Adipocyte (in vitro differentiated cells): Measurements from ENCODE around the gene HPGD.
"Not testable (repeated sequence)": the region's sequence is repeated elsewhere in the genome, so short reads cannot be mapped to it uniquely, and the experiment has no call there.

Experiments used
- DNase-seq: peaks from one replicate; pipeline ENCODE4 v3.0.0-alpha.2; 2015; ENCODE audit warnings: low read depth
- H3K27me3 ChIP-seq: replicated peaks from 2 replicates; pipeline ENCODE4 v1.7.0; 2013; ENCODE audit warnings: mild to moderate bottlenecking, low read length, moderate library complexity; ENCODE audit not compliant: control insufficient read depth, insufficient read depth
- H3K36me3 ChIP-seq: 2 replicates; pipeline ENCODE4 v1.7.0; 2013; ENCODE audit warnings: low read length, mild to moderate bottlenecking, moderate library complexity; ENCODE audit not compliant: control insufficient read depth, insufficient read depth, severe bottlenecking
- H3K4me1 ChIP-seq: 2 replicates; pipeline ENCODE4 v1.7.0; 2013; ENCODE audit warnings: mild to moderate bottlenecking, low read length, moderate library complexity; ENCODE audit not compliant: control insufficient read depth, insufficient read depth
- H3K4me3 ChIP-seq: 2 replicates; pipeline ENCODE4 v1.7.0; 2013; ENCODE audit warnings: mild to moderate bottlenecking, low read length, moderate library complexity
- H3K9ac ChIP-seq: 2 replicates; pipeline ENCODE4 v1.7.0; 2013; ENCODE audit warnings: mild to moderate bottlenecking, low read length, moderate library complexity
- H3K9me3 ChIP-seq: 2 replicates; pipeline ENCODE4 v1.7.0; 2013; ENCODE audit warnings: mild to moderate bottlenecking, low read length, moderate library complexity; ENCODE audit not compliant: control insufficient read depth

Gene HPGD

DNA sequence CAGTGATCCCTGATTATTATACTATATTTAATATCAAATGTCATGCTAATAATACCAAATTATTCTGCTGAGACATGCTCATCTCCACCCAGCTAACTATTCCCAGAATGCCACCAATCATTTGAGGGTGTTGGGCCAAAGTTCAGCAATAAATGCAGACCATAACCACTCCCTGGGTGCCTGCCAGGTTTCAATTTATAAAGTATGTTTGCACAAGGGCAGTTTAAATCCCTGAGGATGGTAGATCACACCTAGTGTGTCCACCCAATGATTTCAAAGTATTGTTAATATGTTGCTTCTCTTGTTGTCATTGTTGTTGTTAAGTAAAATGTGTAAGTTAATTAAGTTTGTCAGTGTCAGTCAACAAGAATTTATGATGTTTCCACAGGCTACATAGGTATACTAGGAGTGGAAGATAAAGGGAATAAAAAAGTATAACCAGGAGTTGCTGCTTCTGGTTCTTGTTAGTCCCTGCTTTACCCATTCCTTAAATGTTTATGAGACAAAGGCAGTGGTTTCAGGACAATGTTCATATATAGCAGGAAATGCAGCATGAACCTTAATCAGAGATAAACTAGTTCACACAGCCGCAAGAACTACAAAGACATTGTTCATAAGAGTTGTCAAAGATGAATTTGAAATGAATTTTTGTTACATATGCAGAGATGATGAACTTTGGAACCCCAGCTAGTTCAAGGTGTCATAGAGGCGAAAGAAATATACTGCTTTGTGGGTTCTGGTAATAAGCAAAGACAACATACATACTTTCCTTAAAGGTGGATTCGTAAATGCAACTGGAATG, 25.5 kb downstream of the HPGD start:
- H3K4me3 ChIP-seq: no peak overlapping the region
- H3K36me3 ChIP-seq: no peaks in the 10 kb centered on the region
- H3K4me1 ChIP-seq: peaks cover 8% of the 10 kb centered on the region
- no peaks in the 10 kb centered on the region for H3K9me3 ChIP-seq
- no peak for DNase-seq
- no peaks in the 10 kb centered on the region for H3K27me3 ChIP-seq
- H3K9ac ChIP-seq: no peak overlapping the region

DNA sequence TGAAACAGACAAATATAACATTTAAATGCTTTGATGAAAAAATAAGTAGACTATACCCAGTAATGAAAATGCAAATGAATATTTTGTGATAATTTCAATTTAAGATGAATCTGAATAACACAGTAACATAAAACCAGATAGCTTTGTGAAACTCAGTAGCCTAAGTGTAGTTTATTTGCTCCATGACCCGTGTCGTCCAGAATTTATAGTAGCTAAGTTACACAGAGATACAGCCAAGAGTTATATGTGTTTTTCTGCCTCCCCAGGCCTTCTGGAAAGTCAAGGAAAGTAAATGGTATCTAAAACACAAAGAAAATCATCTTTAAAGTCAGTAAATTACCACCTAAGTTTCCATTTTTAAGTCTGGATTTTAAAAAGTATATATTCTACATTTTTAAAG, 26.7 kb downstream of the HPGD start:
- Histone ChIP-seq H3K36me3 (no peaks in the 10 kb centered on the region), H3K27me3 (no peaks in the 10 kb centered on the region), H3K9me3 (no peaks in the 10 kb centered on the region), H3K4me3 (no peak overlapping the region), H3K9ac (no peak overlapping the region), H3K4me1 (peaks cover 13% of the 10 kb centered on the region)
- no peak for DNase-seq

DNA sequence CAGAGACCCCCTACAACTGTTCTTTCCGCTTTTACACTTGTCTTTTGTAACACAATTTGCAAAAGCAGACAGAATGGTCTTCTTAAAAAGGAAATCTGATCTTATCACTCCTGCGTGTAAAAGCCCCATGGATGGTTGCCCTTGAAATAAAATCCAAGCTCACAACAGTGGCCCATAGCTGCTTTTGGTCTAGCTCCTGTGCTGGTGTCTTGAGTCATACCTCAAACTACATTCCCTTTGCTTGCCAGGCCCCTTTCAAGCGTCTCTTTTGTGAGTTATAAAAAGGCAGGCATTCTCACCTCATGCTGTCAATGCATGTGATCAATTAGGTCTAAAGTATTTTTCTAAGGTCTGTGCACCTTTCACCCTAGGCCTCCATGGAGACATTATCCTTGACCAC, 27.6 kb downstream of the HPGD start:
- H3K27me3 ChIP-seq: no peaks in the 10 kb centered on the region
- H3K9me3 ChIP-seq: no peaks in the 10 kb centered on the region
- H3K4me3 ChIP-seq: no peak overlapping the region
- peaks cover 19% of the 10 kb centered on the region for H3K4me1 ChIP-seq
- H3K9ac ChIP-seq: no peak overlapping the region
- DNase-seq: no peak
- no peaks in the 10 kb centered on the region for H3K36me3 ChIP-seq

DNA sequence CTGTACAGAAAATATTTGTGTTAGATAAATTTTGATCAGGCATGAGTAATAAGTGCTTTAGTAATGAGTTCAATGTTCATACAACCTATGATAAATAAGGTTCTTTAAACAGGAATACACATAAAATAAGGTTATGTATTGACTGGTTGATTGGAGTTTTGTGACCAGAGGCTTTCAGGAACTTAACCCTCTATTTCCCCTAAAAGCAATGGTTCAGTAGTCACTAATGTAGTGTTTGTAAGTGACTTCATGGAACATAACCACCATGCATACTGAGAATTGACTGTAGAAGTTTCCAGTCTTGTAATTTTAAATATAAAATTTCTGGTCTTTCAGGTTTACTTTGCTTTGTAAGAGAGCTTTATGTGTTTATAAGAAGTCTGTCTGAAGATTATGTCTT, 28.1 kb downstream of the HPGD start:
- Histone ChIP-seq H3K4me3 (no peak overlapping the region), H3K36me3 (no peaks in the 10 kb centered on the region), H3K4me1 (peaks cover 19% of the 10 kb centered on the region), H3K27me3 (no peaks in the 10 kb centered on the region), H3K9ac (no peak overlapping the region), H3K9me3 (no peaks in the 10 kb centered on the region)
- no peak for DNase-seq

DNA sequence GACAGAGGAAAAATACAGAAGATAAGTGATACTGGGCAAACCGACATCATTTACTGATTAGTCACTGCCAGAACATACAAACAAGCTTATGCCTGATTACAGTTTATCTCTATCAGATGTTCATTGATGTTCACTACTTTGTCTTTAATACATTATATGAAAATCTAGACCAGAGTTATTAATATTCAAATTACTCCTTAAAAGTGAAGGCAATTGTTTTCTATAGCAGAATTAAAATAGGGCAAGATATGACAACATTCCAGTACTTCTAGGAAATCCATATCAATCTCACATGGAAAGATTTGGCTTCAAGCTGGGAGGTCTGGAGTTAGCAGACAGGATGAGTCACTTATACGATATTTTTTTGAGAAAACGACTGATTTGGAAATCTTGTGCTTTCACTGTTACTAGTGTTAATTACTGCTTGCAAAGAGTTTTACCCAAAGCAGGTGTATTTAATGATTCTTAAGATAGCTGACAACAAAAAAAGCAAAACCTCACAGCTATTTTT, 31.8 kb downstream of the HPGD start:
- Histone ChIP-seq H3K4me3 (no peak overlapping the region), H3K9ac (no peak overlapping the region), H3K36me3 (no peaks in the 10 kb centered on the region), H3K27me3 (no peaks in the 10 kb centered on the region), H3K9me3 (no peaks in the 10 kb centered on the region), H3K4me1 (peaks cover 11% of the 10 kb centered on the region)
- DNase-seq: peak; percentile 77

DNA sequence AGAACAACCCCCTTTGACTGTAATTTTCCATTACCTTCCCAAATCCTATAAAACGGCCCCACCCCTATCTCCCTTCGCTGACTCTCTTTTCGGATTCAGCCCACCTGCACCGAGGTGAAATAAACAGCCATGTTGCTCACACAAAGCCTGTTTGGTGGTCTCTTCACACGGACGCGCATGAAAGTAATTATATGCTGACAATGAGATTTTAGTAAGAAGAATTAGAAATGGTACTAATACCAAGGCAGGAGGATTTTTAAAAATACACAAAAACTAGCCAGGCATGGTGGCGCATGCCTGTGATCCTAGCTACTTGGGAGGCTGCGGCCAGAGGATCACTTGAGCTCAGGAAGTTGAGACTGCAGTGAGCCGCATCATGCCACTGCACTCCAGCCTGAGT, 33.9 kb downstream of the HPGD start:
- peaks cover 11% of the 10 kb centered on the region for H3K4me1 ChIP-seq
- H3K9me3 ChIP-seq, H3K36me3 ChIP-seq, H3K27me3 ChIP-seq, H3K4me3 ChIP-seq, H3K9ac ChIP-seq, DNase-seq: not testable (repeated sequence)

DNA sequence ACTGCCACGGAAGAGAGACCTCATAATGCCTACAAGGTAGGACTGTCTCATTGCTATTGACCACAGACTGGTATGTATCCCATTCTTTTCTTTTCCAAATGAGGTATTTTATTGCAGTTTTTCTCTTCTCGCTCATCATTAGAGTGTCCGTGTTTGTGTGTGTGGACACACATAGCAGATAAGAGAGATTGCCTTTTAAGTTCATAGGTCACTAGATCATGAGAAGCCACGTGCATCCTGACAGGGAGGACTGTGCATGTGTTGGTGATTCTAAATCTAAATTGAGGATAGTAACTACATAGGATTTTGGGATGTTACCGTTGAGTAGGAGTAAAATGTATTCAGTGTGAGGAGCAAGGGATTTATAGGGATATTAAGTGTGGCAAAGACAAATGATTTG, 37.3 kb downstream of the HPGD start:
- no peak for DNase-seq
- Histone ChIP-seq H3K27me3 (no peaks in the 10 kb centered on the region), H3K9ac (no peak overlapping the region), H3K4me3 (no peak overlapping the region), H3K36me3 (no peaks in the 10 kb centered on the region), H3K4me1 (peaks cover under 1% of the 10 kb centered on the region), H3K9me3 (no peaks in the 10 kb centered on the region)

DNA sequence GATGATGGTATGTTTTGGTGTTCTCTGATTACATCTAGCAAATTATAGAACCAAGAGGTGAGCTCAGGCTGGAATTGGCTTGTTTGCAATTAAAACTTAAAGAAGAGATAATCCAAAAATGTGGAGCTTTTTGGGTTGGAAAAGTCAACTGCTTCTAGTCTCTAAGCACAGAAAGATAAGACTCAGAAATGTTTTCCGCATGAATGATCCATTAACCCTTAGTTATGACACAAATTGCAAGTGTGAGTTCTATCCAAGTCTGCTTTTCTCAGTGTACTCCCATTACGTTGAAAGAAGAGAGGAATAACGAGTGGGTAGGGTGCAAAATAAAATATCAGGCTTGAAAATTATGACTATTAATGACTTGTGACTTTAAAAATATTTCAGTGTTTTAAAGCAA, 38.5 kb downstream of the HPGD start:
- Histone ChIP-seq H3K9ac (no peak overlapping the region), H3K36me3 (no peaks in the 10 kb centered on the region), H3K4me1 (no peaks in the 10 kb centered on the region), H3K9me3 (no peaks in the 10 kb centered on the region), H3K4me3 (no peak overlapping the region), H3K27me3 (no peaks in the 10 kb centered on the region)
- DNase-seq: no peak

DNA sequence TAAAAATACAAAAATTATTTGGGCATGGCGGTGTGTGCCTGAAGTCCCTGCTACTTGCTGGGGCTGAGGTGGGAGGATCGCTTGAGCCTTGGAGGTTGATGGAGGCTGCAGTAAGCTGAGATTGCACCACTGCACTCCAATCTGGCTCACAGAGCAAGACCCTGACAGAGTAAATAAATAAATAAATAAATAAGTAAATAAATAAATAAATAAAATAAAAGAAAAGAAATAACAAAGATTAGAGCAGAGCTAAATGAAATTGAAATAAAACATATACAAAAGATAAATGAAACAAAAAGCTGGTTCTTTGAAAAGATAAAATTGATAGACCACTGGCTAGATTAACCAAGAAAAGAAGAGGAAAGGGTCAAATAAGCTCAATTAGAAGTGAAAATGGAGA, 43.1 kb downstream of the HPGD start:
- H3K4me1 ChIP-seq: no peaks in the 10 kb centered on the region
- no peak overlapping the region for H3K9ac ChIP-seq
- no peaks in the 10 kb centered on the region for H3K27me3 ChIP-seq
- no peak for DNase-seq
- no peaks in the 10 kb centered on the region for H3K36me3 ChIP-seq
- H3K4me3 ChIP-seq: no peak overlapping the region
- no peaks in the 10 kb centered on the region for H3K9me3 ChIP-seq

DNA sequence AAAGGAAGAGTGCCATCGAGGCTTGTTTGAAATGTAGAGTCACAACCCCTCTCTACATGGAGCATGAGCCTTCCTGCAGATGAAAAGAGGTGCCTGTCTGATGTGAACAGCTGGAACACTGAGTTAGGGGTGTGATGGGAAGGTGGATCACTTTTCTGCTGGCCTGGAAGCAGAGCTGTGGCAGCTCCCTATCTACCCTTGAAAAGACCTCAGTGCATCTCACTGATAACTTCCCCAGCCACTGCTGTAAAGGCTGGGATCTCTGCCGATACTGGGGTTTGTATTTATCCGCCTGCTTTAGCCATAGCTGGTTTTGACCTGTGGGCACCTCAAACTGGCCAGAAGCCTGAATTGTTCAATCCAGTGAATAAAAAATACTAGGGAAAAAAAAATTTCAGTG, 46.8 kb downstream of the HPGD start:
- Histone ChIP-seq H3K36me3 (no peaks in the 10 kb centered on the region), H3K9ac (no peak overlapping the region), H3K27me3 (no peaks in the 10 kb centered on the region), H3K4me3 (no peak overlapping the region), H3K4me1 (no peaks in the 10 kb centered on the region), H3K9me3 (no peaks in the 10 kb centered on the region)
- DNase-seq: no peak

DNA sequence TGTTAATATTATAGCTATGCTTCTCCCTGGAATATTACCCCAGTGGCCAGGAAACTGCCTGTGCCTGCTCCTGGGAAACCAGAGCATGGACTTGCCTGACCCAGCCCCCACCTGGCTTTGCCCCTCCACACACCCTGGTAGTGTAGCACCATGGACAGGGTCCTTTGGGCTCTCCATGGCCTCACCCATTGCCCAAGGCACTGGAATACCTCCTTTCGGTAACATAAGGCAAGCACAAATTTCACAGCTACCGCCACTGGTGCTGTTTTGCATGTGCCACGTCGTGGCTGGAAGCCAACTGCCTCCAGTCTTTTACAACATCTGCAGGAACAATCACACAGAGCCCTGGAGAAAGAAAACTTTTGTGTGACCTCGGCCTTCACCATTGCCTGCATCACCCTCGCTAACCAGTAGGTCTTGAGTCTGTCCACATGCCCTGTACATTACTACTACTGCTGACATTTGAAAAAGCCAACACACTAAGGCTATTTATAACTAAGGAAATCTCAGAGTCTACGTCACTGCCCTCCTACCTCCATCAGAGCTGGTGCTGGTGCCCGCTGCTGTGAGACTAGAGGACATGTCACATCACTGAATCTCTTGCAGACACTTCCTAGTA, 47.7 kb downstream of the HPGD start:
- Histone ChIP-seq H3K4me3 (no peak overlapping the region), H3K36me3 (no peaks in the 10 kb centered on the region), H3K27me3 (no peaks in the 10 kb centered on the region), H3K4me1 (no peaks in the 10 kb centered on the region), H3K9ac (no peak overlapping the region), H3K9me3 (no peaks in the 10 kb centered on the region)
- DNase-seq: no peak
